HG02610 (cell line): ENCODE measurements around the gene MAGED2.
"Not testable (repeated sequence)": the region's sequence is repeated elsewhere in the genome, so short reads cannot be mapped to it uniquely, and the experiment has no call there.

Experiments
- ATAC-seq: cut with Tn5 transposase; IDR thresholded peaks from one replicate; pipeline ENCODE4 v1.9.1; 2021; ENCODE audit warnings: mild to moderate bottlenecking, moderate library complexity; ENCODE audit not compliant: unreplicated experiment

The MAGED2 gene, protein sequence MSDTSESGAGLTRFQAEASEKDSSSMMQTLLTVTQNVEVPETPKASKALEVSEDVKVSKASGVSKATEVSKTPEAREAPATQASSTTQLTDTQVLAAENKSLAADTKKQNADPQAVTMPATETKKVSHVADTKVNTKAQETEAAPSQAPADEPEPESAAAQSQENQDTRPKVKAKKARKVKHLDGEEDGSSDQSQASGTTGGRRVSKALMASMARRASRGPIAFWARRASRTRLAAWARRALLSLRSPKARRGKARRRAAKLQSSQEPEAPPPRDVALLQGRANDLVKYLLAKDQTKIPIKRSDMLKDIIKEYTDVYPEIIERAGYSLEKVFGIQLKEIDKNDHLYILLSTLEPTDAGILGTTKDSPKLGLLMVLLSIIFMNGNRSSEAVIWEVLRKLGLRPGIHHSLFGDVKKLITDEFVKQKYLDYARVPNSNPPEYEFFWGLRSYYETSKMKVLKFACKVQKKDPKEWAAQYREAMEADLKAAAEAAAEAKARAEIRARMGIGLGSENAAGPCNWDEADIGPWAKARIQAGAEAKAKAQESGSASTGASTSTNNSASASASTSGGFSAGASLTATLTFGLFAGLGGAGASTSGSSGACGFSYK

DNA sequence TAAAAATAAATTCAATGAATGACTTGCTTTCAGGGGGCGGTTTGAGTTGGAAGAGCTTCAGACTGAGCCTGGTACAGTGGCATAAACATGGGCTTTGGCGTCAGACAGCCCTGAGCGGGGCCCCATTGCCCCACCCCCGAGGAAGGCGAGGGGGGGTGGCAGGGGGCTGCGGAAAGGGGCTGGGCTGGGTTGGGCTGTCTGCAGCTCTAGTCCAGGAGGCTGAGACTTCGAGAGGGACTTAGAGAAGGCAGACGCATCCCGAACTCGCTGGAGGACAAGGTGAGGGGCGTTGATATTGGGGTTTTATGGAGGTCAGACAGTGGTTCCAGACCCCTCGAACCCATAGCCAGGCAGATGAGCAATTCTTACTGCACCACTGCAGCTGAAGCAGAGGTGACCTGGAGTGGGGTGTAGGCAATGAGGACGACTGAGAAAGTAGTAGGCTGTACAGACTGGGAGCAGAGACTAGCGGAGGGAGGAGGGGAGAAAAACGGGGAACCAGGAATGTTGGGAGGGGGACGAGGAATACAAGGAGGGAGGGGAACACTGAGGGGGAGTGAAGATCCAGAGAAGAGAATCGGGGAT is at the start of gene MAGED2:
Gene MAGED2 (plus strand): TSS at position 222 of the 585 bp plus-strand sequence. CDS start 1,587 bp downstream, outside the sequence.
- no peak for ATAC-seq

DNA sequence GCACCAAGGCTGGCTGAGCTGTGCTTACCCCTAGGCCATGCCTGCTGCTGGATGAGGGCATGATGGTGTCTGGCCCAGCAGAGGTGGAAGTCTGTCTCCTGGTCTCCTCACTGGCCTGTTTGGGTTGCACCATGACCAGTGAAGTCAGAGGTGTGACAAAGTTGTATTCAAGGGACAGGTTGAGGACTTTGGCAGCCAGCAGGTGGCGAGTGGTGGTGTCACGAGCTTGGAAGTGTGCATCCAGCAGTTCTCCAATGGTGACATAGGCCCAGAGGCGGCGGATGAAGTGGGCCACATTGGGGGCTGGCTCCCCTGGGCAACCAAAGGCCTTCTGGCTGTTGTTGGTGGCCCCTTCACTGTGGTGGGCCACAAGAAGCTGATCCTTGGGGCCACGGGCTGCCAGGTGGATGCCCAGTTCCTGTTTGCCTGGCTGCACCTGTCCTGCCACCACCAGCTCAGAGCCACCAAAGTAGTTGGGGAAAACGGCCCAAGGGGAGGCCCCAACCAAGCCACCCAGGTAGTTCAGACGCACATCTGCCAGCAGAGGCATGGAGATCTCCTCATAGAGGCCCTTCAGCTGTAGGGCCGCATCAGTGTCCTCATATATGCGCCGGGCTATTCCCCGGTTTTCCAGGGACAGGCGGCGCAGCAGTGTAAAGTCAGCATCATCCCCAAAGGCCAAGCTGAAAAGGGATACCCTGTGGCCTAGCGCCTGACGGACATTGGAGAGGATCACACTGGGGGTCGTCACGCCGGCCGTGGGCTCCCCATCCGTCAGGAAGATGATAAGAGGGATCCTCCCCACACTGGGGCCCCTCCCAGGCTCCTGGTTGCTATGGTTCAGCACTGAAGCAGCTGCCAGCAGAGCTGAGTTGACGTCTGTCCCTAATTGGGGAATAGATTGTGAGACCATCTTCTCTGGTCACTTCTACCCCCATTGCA is 49.2 kb upstream of the MAGED2 start:
- no peak for ATAC-seq

DNA sequence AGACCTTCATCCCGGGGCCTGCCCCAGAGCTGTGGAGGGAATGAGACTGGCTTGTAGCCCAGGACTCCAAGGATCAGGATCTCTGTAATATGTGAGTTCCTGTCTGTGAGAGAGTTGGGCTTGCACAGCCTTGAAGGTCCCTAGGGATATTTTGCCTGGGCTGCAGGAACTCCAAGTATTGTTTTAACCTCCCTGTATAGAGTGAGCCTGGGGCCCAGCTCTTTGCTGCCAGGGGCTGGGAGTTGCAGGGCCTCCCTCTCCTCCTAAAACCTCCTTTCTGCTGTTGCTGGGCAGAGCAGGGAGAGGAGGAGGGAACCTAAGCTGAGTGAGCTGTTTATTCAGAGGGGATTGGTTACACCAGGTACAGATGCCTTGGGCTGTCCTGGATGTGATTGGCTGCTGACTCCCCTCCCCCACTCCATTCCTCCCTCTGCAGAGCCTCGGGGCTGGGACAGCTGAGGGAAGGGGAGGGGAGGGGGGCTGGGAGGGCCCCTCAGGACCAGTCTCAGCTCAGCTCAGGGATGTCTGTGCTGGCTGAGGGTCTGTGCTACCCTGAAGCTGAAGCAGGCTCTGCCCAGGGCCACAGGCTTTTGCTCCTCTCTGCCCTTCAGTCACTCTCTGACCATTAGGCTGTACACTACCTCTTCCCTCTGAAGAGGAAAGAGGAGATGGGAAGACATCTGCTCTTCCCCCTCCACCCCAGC is 33.0 kb upstream of the MAGED2 start:
- not testable (repeated sequence) for ATAC-seq

DNA sequence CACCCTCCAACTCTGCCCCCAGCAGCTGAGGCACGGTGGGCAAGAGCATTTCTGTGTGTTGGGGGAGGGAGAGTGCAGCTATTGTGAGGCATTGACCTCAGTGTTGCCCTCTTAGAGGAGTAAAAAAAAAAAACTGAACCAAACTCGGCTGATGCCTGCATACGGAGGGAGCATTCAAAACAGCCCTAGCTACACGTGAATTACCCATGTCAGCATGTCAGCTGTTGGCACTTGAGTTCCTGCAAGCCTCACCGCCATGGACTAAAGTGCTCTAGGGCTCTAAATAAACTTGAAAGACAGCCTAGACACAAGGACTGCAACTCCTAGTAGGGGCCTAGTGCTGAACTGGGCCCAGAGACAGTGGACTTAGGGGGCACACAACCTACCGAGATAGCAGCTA is 31.5 kb upstream of the MAGED2 start:
- ATAC-seq = no peak

DNA sequence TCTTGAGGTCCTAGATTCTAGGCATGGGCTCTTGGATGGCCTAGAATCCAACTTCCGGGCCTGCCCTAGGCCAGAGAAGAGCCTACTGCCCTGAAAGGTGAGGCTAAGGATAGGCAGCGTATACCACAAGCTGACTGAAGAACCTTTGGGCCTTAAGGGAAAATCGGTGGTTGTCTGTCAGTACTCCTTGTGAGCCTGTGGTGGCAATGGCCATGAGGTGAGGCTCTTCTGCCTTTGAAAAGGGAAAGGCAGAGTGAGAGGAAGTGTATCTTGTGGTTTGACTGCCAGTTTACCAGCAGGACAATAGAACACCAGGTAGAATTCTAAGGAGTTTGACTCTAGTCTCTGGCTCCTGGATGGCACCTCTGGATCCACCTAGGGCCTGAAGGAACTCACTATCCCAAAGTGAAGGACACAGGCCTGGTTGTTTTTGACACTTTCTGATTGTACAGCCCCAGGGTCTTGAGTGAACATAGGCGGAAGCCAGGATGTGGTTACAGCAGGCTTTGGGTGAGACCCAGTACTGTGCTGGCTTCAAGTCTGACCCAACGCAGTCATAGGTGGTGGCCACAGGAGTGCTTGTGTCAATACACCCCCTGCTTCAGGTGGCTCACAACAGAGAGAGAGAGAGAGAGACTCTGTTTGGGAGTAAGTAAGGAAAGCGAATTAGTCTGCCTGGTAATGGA is 30.4 kb upstream of the MAGED2 start:
- ATAC-seq = no peak

DNA sequence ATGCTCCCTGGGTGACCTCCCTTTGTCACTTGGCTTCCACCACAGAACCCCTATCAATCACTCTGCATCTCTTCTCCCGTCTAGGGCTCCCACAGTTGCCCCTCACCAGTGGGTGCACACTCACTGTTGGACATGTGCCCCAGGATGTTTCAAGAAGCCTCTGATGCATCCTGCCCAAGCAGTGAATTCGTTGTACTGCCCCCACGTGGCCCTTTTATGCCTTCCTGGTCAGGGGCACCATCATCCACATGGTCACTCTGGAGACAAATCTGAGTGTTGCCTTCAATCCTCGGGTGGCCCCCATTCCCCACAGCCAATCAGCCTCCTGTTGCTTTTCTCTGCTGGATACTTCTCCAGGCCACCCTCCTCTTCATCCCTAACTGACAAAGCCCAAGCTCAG is 21.6 kb upstream of the MAGED2 start:
- ATAC-seq = no peak

DNA sequence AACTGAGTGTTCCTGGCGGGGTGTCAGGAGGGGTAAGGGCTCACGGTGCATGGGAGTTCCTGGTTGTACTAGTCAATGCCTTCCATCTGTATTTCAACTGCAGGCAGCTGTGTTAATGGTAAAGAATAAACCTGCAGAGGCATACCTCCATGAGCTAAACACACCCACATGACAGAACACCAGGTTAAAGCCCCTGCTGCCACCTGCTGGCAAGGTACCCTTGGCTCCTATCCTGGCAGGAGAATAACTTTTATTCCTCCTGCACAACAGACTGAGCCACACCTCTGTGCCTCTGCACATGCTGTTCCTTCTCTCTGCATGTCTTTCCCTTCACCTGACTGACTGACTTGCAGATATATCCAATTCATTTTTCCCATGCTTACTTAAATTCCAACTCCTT is 20.6 kb upstream of the MAGED2 start:
- peak; percentile 55 for ATAC-seq

DNA sequence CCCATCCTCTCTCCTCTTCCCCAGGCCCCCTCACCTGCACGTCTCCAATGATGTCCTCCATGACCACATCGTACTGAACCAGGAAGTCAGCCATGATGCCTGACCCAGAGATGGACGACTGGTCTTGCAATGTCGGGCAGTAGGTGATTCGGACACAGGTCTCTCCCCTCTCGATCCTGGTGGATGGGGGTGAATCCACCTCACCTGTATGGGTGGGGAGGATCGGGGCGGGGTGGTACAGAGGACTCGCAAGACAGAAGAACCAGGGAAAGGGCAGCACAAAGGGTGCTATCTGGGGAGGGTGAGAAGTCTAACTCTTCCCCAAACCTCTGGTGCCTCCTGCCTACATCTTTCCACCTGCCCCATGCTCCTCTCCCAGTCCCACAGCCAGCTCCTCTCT is 19.1 kb upstream of the MAGED2 start:
- ATAC-seq = no peak

DNA sequence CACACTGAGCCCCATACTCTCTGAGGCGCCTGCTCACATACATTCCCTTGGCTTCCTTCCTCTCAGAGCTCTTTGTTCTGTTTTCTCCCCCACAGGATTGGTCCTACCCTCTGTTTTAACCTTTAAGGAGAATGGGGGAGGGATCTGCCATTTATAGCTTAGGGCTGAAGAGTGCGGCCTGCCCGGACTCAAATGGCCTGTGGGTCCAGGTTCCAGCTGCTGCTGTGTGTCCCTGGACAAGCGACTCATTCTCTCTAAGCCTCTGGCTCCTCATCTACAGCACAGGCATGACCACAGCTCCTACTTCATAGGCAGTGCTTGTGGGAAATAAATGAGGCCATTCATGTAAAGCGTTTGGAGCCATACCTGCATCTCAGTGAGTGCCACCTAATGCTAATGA is 18.1 kb upstream of the MAGED2 start:
- ATAC-seq = not testable (repeated sequence)

DNA sequence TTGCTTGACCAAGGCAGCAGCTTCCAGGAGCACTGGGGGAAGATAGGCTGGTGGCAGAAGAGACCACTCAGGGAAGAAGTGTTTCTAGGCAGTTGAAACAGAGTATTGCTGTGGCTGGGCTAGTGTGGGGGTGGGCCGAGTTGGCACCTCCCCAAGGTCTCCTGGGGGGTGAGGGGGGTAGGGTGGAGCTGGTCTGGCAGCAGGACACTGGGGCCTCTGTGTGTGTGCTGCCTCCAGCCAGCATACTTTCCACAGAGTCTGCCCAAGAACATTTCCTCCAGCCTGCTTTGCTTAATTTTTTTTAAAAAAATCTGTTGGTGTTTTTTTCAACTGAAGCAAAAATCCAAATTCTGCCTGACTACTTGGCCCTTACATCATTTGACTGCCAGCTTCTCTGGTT is 13.5 kb upstream of the MAGED2 start:
- no peak for ATAC-seq

DNA sequence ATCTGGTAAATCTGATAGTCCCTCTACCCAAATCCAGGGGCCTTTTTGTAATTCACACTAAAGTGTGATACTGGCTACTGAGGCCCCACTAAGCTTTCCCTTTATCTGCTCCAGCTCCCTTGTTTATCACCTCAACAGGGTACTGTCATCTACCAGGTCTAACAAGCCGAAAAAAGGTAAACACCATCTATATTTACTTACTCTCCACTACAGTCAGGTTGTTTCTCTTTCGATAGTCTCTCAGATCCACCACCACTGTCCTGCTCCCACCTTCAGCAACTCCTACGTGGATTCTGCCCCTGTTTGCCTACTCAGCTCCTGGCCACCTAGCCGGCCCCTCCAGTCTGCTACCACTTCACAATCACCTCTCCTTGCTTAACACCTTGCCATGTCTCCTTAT is 12.8 kb upstream of the MAGED2 start:
- ATAC-seq = no peak

DNA sequence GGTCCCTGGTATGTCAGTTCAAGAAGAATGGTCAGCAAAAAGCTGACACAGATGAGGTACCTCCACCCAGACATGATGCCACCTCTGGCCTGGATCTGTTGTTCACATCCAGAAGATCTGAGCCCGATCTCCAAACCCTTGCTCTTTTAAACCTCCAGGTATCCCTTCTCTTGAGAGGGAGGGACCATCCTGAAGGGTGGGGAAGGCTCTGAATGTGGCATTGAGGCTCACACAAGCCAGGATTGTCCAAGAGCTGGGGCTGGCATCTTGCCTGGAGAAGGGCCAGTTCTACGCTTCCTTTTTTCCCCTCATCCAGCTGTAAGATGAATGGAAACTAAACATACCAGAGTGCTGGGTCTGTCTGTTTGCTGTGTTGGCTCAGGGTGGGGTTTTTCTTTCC is 9.4 kb upstream of the MAGED2 start, which contains the start of gene ITIH6:
Gene ITIH6 (minus strand): TSS at position 119 of the 400 bp plus-strand sequence. CDS start 45 bp downstream, at position 74.
- no peak for ATAC-seq

DNA sequence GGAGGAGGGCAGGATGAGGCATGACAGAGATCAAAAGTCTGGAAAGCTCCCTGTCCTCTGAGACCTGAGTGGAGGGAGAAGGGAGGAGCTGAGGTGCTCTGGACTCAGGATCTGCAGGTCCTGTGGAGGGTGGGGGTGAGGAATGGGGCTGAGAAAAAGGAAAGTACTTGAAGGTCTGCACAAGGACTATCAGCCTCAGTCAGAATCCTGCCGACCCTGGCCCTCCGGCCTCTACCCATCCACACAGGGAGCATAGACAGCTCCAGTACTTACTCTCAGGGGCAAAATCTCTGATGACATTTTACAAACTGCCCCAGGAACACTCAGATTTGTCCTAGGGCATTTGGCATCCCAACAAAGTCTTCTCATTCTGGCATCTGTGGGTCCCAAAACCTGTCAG is 8.5 kb upstream of the MAGED2 start:
- no peak for ATAC-seq

DNA sequence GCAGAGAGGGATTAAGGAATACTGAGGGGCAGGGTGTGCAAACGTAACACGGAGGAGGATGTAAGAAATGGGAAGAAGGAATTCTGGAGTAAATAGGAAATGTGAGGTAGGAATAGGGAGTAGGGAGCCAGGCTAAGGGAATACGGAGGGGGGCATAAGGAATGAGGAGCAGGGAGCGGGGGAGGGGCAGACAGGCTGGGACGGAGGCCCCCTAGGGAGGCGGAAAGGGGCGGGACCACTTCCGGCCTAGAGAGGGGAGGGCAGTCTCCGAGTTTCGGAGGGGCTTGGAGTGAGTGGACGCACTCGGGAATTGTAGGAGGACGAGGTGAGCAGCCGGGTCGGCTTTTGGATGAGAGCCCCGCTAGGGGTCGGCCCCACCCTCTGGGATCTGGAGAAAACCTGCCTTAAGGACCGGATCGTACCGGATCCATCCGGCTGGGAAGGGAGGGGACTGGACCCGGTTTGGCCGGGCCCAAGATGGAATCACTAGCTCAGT is 612 bp downstream of the MAGED2 start:
- peak; percentile 19 for ATAC-seq

DNA sequence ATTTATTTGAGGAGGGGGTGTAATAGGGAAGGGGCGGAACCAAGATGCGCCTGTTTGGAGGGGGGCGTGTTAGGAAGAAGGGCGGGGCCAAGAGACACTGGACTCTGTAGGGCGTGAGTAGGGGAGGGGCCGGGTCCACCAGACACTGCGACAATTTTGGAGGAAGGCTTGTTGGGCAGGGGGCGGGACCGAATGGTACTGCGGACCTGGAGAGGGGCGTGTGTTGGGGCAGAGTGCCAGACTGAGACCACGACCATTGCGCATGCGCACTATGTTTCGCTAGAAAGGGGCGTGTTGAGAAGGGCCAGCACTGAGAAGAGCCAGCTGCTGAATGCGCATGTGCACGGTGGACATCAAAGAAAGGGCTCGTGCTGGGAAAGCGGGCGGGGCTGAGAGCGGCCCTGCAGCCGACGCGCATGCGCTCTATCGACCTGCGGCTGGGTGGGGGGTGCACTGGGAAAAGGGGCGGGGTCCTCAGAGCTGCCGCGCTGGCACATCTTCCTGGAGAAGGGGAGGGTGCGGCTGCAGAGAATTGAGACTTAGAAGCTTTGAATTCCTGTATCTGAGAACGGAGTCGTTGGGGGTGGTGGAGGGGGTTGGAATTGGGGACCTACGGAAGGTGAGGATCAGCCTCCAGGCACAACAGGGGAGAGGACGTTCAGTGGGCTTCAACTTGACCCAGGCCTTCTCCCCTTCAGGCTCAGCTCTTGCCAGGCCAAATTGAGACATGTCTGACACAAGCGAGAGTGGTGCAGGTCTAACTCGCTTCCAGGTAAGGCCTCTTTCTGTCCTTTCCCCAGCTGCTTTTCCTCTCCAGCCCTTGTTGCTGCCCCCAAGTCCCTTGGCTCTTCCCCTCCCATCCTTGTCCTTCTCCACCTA is 1.3 kb downstream of the MAGED2 start:
- peak; percentile 86 for ATAC-seq

DNA sequence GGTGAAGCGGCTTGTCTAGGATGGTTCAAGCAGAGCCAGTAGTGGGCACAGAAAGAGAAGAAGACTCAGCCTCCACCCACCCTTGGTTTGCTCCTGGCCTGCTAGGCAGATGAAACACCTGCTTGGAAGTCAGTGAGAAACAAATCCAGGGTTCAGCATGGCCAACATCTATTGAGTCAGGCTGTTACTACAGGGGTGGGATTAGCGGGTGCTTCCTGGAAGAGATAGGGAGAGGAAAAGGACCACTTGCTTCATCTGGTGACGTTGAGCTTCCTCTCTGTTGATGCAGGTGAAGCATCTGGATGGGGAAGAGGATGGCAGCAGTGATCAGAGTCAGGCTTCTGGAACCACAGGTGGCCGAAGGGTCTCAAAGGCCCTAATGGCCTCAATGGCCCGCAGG is 3.0 kb downstream of the MAGED2 start:
- ATAC-seq = no peak

DNA sequence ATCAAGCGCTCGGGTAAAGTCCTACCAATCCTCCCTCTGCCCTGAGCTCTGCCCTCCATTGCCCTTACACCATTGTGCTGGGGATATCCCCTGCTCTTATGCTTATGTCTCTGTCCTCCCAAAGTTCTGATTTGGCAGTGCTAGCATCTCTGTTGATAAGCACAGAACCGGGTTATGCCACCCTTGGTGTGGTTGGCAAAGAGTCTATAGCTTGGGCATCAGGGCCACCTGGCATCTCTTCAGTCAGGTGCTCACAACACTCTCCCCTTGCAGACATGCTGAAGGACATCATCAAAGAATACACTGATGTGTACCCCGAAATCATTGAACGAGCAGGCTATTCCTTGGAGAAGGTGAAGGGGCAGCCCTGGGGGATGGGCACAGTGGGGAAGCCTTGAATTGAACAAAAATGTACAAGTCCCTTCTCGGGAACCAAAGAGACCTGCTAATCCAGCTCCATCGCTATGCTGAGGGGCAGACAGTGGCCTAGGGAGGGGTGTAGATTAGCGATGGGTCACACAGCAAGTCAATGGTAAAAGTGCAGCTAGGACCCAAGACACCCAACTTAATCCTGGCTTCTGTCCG is 3.8 kb downstream of the MAGED2 start:
- no peak for ATAC-seq

DNA sequence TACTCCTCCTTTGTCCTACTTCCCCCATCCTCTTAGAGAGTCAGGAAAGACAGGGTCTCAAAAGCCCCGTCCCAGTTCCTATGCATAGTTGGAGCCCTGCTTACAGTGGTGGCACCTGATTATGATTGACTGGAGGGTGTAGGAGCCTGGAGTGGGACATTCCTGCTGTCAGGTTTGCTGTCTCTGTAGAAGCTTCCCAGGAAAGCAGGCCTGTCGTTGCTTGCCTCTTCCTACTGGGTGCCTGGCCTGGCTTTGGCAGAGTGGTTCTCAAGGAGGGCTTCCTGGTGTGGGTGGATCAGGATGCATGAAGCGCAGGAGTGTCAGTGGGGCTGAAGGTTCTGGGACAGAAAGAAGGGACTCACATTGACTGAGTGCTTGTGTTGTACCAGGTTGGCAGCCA is 4.8 kb downstream of the MAGED2 start:
- no peak for ATAC-seq
